Breast epithelium (tissue), 3 donors: Measurements from ENCODE around the gene STX3.

Experiments
- POLR2A ChIP-seq: fragments of 450-650 bp; IDR thresholded peaks from one replicate; pipeline ENCODE4 v1.6.1; 2016; ENCODE audit warnings: antibody characterized with exemption, mild to moderate bottlenecking, moderate library complexity
- TF ChIP-seq, protein P1 (sequence below), 3 donors: fragments of 450-650 bp; IDR thresholded peaks; one replicate each; pipeline ENCODE4 v1.5.1; 2016 to 2017; ENCODE audit warnings: antibody characterized with exemption in 3 of 3, mild to moderate bottlenecking in 3 of 3, moderate library complexity in 3 of 3

GRCh38 chr11:59801981-59802638 is 46.9 kb downstream of the STX3 start:
- TF ChIP-seq, protein P1, sequence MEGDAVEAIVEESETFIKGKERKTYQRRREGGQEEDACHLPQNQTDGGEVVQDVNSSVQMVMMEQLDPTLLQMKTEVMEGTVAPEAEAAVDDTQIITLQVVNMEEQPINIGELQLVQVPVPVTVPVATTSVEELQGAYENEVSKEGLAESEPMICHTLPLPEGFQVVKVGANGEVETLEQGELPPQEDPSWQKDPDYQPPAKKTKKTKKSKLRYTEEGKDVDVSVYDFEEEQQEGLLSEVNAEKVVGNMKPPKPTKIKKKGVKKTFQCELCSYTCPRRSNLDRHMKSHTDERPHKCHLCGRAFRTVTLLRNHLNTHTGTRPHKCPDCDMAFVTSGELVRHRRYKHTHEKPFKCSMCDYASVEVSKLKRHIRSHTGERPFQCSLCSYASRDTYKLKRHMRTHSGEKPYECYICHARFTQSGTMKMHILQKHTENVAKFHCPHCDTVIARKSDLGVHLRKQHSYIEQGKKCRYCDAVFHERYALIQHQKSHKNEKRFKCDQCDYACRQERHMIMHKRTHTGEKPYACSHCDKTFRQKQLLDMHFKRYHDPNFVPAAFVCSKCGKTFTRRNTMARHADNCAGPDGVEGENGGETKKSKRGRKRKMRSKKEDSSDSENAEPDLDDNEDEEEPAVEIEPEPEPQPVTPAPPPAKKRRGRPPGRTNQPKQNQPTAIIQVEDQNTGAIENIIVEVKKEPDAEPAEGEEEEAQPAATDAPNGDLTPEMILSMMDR (IDR thresholded peaks at IDR 0.05), result no peak
- TF ChIP-seq POLR2A, result no peak
